Cardiac muscle cell (in vitro differentiated cells and primary cell): Measurements from ENCODE around the gene DAB2IP. TPM values are rescaled to one million over a fixed set of nuclear protein-coding genes. Genes with fewer than 3 reads are reported as not detected.

Source experiments
- DNase-seq, 2 donors: peaks; one replicate each; pipeline versions ENCODE4 v3.0.0 to v3.0.0-alpha.2; 2010 to 2017; ENCODE audit warnings: low read depth in 1 of 2, low spot score in 1 of 2
- H3K27ac ChIP-seq: fragments of 200-600 bp; sonication (generic); 2 replicates; pipeline ENCODE4 v1.5.1; 2016
- H3K27me3 ChIP-seq: fragments of 200-600 bp; sonication (generic); 2 replicates; pipeline ENCODE4 v1.6.0; 2016; ENCODE audit warnings: control low read depth
- H3K36me3 ChIP-seq: fragments of 200-600 bp; sonication (generic); 2 replicates; pipeline ENCODE4 v1.5.1; 2016; ENCODE audit warnings: control low read depth
- H3K4me1 ChIP-seq: fragments of 200-600 bp; sonication (generic); 2 replicates; pipeline ENCODE4 v1.8.1; 2017; ENCODE audit warnings: low read depth, mild to moderate bottlenecking, mixed run types
- H3K4me3 ChIP-seq: fragments of 200-600 bp; sonication (generic); 2 replicates; pipeline ENCODE4 v1.5.1; 2016; ENCODE audit warnings: mild to moderate bottlenecking
- H3K9me3 ChIP-seq: fragments of 200-600 bp; sonication (generic); 2 replicates; pipeline ENCODE4 v1.5.1; 2017; ENCODE audit warnings: low read depth, mild to moderate bottlenecking, control low read depth
- polyA plus RNA-seq: library from polyadenylated mRNA; unstranded; fragments of >200 nt; fragmentation: Nextera tagmentation; extraction: Ambion mirVana; gene quantifications from 2 replicates; pipeline ENCODE4 v1.2.1, GENCODE V29; 2016
- total RNA-seq: library from RNA; depleted of rRNA; stranded (reverse); fragments of >200 nt; gene quantifications from 2 replicates; pipeline ENCODE4 v1.2.3, GENCODE V29; 2016
- TF ChIP-seq, protein P1 (sequence below): IDR thresholded peaks from 2 replicates; pipeline ENCODE4 v1.5.1; 2012; ENCODE audit warnings: low read depth, mild to moderate bottlenecking, low read length

DAB2IP gene
- total and polyA plus RNA-seq, 2 experiments from 2014 or later = 25.7 to 105 TPM

DNA sequence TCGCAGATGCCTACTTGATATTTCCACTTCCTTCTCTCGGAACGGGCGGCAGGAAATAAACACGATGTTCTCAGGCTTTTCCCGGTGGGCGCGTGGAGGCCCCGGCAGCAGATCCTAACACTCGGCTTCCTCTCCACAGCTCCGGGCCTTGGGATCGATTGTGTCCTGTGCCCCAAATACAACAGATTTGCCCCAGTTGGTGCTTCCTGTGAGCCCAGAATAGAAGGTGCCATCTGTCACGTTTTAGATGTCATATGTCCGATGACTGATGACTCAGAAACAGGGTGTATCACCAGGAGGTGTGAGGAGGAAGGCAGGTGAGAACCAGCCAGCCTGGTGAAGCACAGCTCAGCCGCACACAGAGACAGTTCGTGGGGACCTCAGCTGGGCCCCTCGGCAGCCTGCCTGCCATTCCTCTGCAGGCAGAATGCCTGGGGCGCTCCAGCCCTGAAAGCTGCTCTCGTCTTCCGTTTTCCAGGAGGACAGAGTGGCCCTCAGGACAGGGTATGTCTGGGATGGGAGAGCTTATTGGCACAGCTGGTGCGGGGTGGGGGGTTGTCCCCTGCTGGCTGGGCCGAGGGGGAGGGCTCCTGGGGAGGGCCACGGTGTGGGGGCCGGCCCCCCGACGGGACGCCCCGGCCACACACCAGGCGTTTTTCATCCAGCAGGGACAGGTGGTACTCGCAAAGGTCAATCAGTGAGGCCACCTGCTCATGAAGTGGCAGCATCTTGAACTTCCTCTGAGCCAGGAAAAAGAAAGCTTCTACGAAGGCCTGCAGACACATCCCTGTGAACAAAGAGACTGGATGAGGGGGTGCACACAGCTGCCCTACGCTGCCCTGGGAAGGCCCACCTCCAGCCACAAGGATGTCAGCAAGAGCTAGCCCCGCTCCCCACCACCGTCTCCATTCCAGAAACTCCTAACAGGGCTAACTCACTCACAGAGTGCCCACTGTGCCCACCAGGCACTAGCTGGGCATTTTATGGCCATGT lies 171.0 kb downstream of the DAB2IP start:
- TF ChIP-seq, protein P1, sequence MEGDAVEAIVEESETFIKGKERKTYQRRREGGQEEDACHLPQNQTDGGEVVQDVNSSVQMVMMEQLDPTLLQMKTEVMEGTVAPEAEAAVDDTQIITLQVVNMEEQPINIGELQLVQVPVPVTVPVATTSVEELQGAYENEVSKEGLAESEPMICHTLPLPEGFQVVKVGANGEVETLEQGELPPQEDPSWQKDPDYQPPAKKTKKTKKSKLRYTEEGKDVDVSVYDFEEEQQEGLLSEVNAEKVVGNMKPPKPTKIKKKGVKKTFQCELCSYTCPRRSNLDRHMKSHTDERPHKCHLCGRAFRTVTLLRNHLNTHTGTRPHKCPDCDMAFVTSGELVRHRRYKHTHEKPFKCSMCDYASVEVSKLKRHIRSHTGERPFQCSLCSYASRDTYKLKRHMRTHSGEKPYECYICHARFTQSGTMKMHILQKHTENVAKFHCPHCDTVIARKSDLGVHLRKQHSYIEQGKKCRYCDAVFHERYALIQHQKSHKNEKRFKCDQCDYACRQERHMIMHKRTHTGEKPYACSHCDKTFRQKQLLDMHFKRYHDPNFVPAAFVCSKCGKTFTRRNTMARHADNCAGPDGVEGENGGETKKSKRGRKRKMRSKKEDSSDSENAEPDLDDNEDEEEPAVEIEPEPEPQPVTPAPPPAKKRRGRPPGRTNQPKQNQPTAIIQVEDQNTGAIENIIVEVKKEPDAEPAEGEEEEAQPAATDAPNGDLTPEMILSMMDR = no peak

DNA sequence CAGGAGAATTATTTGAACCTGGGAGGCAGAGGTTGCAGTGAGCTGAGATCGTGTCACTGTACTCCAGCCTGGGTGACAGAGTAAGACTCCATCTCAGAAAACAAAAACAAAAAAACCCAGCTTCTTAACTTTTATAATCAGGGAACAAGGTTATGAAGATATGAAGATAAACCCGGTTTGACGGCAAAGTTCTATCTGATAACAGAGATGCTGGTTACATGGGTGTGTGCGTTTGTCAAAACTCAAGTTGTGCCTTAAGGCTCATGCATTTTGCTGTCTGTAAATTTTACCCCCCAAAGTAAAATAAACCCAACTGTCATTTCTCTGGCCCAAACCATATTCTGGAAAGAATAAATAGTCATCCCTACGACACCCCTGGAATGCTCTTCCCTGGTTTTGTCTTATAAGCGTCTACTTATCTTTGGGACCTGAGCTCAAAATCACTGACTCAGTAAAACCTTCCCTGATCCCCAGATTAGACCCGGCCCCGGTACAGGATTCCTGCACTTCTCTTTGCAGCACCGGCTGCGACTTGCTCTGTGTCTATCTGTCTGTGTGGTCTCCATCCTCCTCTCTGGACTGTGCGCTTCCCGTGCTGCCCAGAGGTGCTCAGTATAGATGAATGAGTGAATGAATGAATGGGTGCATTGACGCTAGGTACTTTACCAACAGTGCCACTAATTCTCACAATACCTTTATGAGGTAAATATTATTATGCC lies 172.2 kb downstream of the DAB2IP start:
- Histone ChIP-seq H3K27ac (no peak overlapping the region), H3K4me3 (no peak overlapping the region), H3K27me3 (no peaks in the 10 kb centered on the region), H3K36me3 (no peaks in the 10 kb centered on the region), H3K9me3 (no peaks in the 10 kb centered on the region), H3K4me1 (peaks cover 8% of the 10 kb centered on the region)
- DNase-seq = no peak
- TF ChIP-seq, protein P1 = no peak

More for the DNA sequence above, 171.0 kb downstream of the DAB2IP start:
- H3K9me3 ChIP-seq = no peaks in the 10 kb centered on the region
- no peaks in the 10 kb centered on the region for H3K36me3 ChIP-seq
- peaks cover 8% of the 10 kb centered on the region for H3K4me1 ChIP-seq
- no peak overlapping the region for H3K27ac ChIP-seq
- no peak for DNase-seq
- no peak overlapping the region for H3K4me3 ChIP-seq
- H3K27me3 ChIP-seq = no peaks in the 10 kb centered on the region

DNA sequence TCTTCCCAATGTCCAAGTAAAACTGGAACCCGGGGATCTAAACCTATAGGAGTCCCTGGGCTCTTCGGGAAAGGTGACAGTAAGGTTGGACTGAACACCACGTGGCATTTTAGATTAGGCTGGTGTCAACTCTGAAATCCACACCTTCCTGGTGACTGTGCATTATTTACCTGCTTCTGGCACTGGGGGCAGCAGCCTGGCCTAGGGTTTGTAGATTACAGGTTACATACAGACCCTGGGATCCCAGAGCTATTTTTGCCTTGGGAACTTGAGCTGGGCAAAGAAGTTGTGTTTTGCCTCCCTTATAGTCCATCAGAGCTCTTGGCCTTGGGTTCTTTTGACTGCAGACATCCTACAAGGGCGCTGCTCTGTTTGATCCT lies 173.2 kb downstream of the DAB2IP start:
- Histone ChIP-seq H3K4me1 (peaks cover 8% of the 10 kb centered on the region), H3K4me3 (no peak overlapping the region), H3K27ac (peak overlapping the region; percentile 53), H3K27me3 (no peaks in the 10 kb centered on the region), H3K36me3 (no peaks in the 10 kb centered on the region), H3K9me3 (no peaks in the 10 kb centered on the region)
- TF ChIP-seq, protein P1 = no peak
- peak in 1 of 2 donors; percentile 42 for DNase-seq

DNA sequence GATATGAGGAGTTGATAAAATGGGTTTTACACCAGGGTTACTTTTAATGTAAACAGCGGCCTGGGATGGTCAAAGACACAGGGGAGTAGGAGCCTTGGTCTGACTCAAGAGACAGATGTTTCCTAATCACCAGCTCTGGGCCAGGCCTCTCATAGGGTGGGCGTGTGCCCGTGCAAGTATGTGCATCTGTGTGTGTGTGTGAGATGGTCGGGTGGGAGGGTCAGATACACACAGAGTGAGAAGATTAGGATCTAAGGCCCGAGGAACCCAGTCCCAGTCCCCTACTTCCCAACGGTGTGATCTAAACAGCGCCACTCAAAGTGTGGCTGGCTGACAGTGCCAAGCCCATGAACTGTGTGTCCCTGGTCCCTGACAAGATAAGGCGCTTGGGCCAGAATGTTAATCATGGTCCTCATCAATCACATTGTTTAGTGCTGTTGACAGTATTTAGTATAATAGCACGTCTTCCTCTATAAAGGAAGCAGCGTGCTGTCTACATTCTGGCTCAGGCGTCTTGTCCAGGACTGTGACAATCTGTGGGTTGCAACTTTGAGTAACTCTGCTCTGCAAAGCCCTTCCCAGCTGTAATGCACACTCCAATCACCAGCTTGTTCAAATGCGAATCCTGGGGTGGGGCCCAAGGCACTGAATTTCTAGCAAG lies 173.7 kb downstream of the DAB2IP start:
- Histone ChIP-seq H3K9me3 (no peaks in the 10 kb centered on the region), H3K4me1 (peaks cover 8% of the 10 kb centered on the region), H3K36me3 (no peaks in the 10 kb centered on the region), H3K27me3 (no peaks in the 10 kb centered on the region), H3K27ac (peak overlapping the region; percentile 53), H3K4me3 (no peak overlapping the region)
- peak in 1 of 2 donors; percentile 13 for DNase-seq
- TF ChIP-seq, protein P1 = no peak

DNA sequence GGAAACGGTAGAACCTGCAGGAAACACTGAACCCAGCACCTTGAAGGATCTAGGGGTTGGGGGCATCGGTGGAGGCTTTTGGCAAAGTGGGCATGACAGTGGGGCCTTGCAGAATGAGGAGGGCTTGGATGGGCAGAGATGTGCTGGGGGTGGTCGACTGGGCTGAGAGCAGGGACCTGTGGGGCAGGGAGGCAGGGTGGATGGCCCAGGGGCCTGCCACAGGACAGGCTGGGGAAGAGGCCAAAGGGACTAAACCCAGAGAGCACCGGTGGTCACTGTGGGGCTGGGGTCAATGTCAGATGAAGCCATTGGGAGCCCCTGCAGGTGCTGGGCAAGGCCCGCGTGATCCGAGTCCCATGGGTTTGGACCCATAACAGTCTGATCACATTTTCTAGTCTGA lies 175.3 kb downstream of the DAB2IP start:
- no peak for DNase-seq
- no peak overlapping the region for H3K4me3 ChIP-seq
- H3K4me1 ChIP-seq = peaks cover 8% of the 10 kb centered on the region
- H3K36me3 ChIP-seq = no peaks in the 10 kb centered on the region
- no peaks in the 10 kb centered on the region for H3K9me3 ChIP-seq
- H3K27me3 ChIP-seq = no peaks in the 10 kb centered on the region
- TF ChIP-seq, protein P1 = no peak
- no peak overlapping the region for H3K27ac ChIP-seq
